ENCODE results near the gene AP2B1. TPM values are rescaled to one million over a fixed set of nuclear protein-coding genes. Genes with fewer than 3 reads are reported as not detected.

The AP2B1 gene
- total RNA-seq, 4 donors from 2014 or later, result 35.6 to 217 (median 39.7) TPM

DNA sequence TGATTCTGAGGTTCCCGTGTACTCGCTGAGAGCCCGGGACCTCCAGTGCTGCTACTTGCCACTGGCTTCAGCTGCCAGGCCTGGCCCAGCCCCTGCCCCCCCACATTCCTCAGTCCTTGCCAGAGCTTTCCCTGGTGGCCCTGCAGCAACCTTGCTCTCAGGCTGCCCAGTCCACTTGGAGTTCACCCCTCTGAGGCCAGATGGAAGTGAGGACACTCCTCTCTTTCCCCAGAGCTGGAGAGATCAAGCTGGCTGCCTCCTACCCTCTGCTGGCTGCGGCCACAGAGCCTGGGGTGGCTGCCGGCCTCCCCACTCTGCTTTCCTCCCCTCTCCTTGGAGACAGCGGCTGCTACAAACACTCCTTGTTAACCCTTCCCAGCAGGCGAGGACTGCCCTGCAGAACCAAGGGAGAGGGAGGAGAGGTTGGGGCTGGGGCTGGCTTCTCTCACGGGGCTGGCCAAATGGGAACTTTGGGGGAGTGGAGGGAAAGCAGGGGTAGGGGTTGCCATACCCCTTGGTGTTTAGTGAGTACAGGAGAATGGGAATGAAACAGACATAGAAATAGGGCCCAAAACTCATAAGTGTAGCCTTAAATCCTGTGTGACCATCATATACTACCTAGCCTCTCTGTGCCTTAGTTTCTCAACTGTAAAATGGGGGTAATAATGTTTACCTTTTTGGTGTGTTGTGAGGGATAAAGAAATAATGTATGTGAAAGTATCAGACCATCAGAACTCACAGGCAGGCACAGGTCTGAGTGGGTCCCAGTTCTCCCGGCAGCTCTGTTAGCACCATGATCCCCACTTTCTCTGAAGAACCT lies 166.0 kb downstream of the AP2B1 start, which contains the start of gene GAS2L2:
Gene GAS2L2, minus strand, starts transcription at position 295 of the 820 bp plus-strand sequence. CDS start 389 bp downstream, outside the sequence.
- no peak for DNase-seq (ENCODE audit: low spot score in 2 of 2)
- H3K4me3 ChIP-seq (ENCODE audit: low read depth, poor library complexity, severe bottlenecking), result no peak within 1 kb of the TSS
- 36 to 43% methylated on average over 9 of the region's 9 CpGs for WGBS, 2 donors
- intact Hi-C loops (cut with DNase I; ENCODE audit: low total_unique reads), result no loop called here
- TF ChIP-seq POLR2A (IDR thresholded peaks at IDR 0.05), result no peak
- TF ChIP-seq, protein P1, sequence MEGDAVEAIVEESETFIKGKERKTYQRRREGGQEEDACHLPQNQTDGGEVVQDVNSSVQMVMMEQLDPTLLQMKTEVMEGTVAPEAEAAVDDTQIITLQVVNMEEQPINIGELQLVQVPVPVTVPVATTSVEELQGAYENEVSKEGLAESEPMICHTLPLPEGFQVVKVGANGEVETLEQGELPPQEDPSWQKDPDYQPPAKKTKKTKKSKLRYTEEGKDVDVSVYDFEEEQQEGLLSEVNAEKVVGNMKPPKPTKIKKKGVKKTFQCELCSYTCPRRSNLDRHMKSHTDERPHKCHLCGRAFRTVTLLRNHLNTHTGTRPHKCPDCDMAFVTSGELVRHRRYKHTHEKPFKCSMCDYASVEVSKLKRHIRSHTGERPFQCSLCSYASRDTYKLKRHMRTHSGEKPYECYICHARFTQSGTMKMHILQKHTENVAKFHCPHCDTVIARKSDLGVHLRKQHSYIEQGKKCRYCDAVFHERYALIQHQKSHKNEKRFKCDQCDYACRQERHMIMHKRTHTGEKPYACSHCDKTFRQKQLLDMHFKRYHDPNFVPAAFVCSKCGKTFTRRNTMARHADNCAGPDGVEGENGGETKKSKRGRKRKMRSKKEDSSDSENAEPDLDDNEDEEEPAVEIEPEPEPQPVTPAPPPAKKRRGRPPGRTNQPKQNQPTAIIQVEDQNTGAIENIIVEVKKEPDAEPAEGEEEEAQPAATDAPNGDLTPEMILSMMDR (IDR thresholded peaks at IDR 0.05), result no peak

DNA sequence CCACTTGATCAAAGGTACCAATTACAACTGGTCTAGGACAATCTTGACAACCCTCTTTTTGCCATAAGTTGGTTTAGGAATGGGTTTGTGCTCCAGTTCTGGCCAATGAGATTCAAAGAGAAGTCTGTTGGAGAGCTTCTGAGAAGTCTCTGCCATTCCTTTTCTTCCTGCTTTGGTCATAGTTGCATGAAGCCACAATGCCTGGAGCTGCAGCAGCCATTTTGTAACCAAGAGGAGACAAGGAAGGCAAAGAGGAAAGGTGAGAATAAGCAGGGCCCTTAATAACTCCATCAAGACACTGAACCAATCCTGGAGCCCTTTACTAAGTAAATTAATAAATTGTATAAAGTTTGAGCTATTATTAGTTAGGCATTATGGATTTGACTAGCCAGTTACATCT lies 170.1 kb downstream of the AP2B1 start:
- H3K4me3 ChIP-seq (ENCODE audit: low read depth, poor library complexity, severe bottlenecking), result no peak overlapping the region
- no peak for DNase-seq (ENCODE audit: low spot score in 2 of 2)
- TF ChIP-seq POLR2A (IDR thresholded peaks at IDR 0.05), result no peak
- TF ChIP-seq, protein P1 (IDR thresholded peaks at IDR 0.05), result no peak
- intact Hi-C loops (cut with DNase I; ENCODE audit: low total_unique reads), result no loop called here

DNA sequence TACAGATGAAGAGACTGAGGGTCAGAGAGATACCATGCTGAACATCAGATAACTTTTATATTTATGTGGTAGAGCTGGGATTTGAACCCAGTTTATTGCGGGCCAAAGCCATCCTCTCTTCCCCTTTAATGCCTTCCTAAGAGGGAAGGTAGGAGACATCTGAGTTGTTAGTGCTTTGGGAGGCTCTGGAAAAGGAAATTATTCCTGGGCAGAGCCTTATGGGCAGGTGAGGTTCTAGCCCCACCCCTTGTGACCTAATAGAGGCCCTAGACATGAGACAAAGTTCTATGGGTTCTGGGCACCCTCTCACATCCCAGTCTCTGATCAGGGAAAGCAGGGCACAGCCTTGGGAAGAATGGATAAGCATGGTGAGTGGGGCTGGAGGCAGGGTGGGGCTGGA lies 173.5 kb downstream of the AP2B1 start, which contains the start of gene C17orf50:
Gene C17orf50, plus strand, starts transcription at position 301 of the 400 bp plus-strand sequence. Its CDS starts 55 bp downstream, at position 356.
- no peak within 1 kb of the TSS for H3K4me3 ChIP-seq (ENCODE audit: low read depth, poor library complexity, severe bottlenecking)
- no peak for DNase-seq (ENCODE audit: low spot score in 2 of 2)
- WGBS, 2 donors, result 64 to 95% methylated on average over 1 of the region's 1 CpG
- TF ChIP-seq POLR2A (IDR thresholded peaks at IDR 0.05), result no peak
- TF ChIP-seq, protein P1 (IDR thresholded peaks at IDR 0.05), result no peak
- intact Hi-C loops (cut with DNase I; ENCODE audit: low total_unique reads), result no loop called here

DNA sequence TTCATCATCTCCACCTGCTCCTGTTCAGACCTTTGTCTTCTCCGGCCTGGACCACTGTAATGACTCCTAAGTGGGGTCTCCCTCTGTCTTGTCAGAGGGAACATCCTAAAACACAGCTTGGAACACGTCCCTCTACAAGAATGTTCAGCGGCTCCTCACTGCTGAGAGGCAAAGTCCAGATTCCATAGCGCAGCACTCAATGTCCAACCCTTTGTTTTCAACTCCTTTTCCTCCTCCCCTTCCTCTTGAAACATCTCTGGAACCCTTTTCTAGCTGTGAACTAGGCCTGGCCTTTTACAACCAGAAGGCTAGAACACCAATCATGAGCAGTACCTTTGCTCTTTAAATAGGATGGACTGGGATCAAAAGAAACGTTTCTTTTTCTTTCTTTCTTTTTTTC lies 174.5 kb downstream of the AP2B1 start:
- TF ChIP-seq, protein P1 (IDR thresholded peaks at IDR 0.05), result no peak
- no peak for TF ChIP-seq POLR2A (IDR thresholded peaks at IDR 0.05)
- no peak overlapping the region for H3K4me3 ChIP-seq (ENCODE audit: low read depth, poor library complexity, severe bottlenecking)
- WGBS, 2 donors, result 82 to 83% methylated on average over 5 of the region's 5 CpGs
- DNase-seq (ENCODE audit: low spot score in 2 of 2), result no peak
- intact Hi-C loops (cut with DNase I; ENCODE audit: low total_unique reads), result no loop called here

DNA sequence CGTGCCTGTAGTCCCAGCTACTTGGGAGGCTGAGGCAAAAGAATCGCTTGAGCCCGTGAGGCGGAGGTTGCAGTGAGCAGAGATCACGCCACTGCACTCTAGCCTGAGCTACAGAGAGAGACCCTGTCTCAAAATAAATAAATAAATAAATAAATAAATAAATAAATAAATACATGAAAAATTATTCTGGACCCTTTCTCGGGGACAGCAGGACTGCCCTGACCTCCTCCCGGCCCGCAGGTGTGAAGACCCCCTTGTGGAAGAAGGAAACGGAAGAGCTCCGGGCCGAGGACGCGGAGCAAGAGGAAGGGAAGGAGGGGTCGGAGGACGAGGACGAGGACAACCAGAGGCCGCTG lies 176.6 kb downstream of the AP2B1 start:
- intact Hi-C loops (cut with DNase I; ENCODE audit: low total_unique reads), result loop anchor here (2.0 kb wide), 1 partner anchor 43 kb away; no protein-coding TSS in a partner anchor
- DNase-seq (ENCODE audit: low spot score in 2 of 2), result no peak
- 30 to 33% methylated on average over 17 of the region's 17 CpGs for WGBS, 2 donors
- H3K4me3 ChIP-seq (ENCODE audit: low read depth, poor library complexity, severe bottlenecking), result no peak overlapping the region
- no peak for TF ChIP-seq POLR2A (IDR thresholded peaks at IDR 0.05)

DNA sequence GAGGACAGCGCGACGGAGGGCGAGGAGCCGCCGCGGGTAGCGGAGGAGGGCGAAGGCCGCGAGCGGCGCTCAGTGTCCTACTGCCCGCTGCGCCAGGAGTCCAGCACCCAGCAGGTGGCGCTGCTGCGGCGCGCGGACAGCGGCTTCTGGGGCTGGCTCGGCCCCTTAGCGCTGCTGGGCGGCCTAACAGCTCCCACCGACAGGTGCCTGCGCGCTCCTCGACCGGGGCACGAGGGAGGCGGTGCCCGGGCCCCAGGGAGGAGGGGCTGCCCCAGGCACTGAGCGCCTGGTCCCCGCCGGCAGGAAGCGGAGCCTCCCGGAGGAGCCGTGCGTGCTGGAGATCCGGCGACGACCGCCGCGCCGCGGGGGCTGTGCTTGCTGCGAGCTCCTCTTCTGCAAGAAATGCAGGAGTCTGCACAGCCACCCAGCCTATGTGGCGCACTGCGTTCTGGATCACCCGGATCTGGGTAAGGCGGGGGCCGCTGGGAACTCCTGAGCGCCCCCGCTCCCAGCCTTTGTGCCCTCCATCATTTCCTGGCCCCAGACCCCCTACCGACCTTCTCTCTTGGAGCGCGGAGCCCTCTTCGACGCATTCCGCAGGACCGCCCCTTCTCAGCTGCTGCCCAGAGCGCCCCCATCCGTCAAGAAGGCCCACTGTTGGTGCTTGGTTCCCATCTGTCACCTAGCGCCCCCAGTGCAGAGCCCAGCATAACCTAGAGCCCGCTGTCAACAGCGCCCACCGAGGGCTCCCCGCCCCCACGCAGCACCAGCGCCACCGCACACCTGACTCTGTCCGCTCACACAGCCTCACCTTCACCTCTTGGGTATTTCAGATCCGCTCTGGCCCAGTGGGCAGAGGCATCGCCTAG lies 177.2 kb downstream of the AP2B1 start:
- H3K4me3 ChIP-seq (ENCODE audit: low read depth, poor library complexity, severe bottlenecking), result no peak overlapping the region
- WGBS, 2 donors, result 5 to 6% methylated on average over 55 to 63 of the region's 75 CpGs
- no peak for TF ChIP-seq POLR2A (IDR thresholded peaks at IDR 0.05)
- TF ChIP-seq, protein P1 (IDR thresholded peaks at IDR 0.05), result peak in 1 of 3 donors; percentile 81
- intact Hi-C loops (cut with DNase I; ENCODE audit: low total_unique reads), result loop anchor here (2.0 kb wide), 1 partner anchor 42 kb away; no protein-coding TSS in a partner anchor
- DNase-seq (ENCODE audit: low spot score in 2 of 2), result peak; percentile 47 to 96

Measured in lower leg skin (tissue), 4 donors.